Mammary epithelial cell (primary cell): Measurements from ENCODE around the gene PHPT1.

ENCODE experiments used
- CTCF ChIP-seq, 2 donors: IDR thresholded peaks in 1 of 2; conservative IDR thresholded peaks in 1 of 2; 2 replicates each; pipeline ENCODE4 v1.5.1; 2011 to 2012; ENCODE audit warnings: inconsistent platforms in 2 of 2, low read length in 2 of 2, mild to moderate bottlenecking in 2 of 2, control low read depth in 1 of 2, low read depth in 1 of 2; ENCODE audit not compliant: insufficient read depth in 1 of 2; ENCODE audit errors: extremely low read depth in 1 of 2
- EZH2 ChIP-seq: IDR thresholded peaks from 2 replicates; pipeline ENCODE4 v1.6.1; 2012; ENCODE audit warnings: low read length, inconsistent platforms, borderline replicate concordance

- TF ChIP-seq CTCF (conservative IDR thresholded peaks at IDR 0.05 in 1 of 2, IDR thresholded peaks at IDR 0.05 in 1 of 2; ENCODE audit: extremely low read depth in 1 of 2, insufficient read depth in 1 of 2, low read depth in 1 of 2, low read length in 2 of 2) (no peak), EZH2 (no peak)
Measured at GRCh38 chr9:136840877-136841645, 8.1 kb upstream of the PHPT1 start.
